Activated CD4-positive, alpha-beta T cell treated with anti-CD3 and anti-CD28 coated beads, Interleukin-2, amount 10 ng/mL, durations not matched to agents 7 days and 5 days (primary cell): ENCODE data around the gene MYH14. TPM values are rescaled to one million over a fixed set of nuclear protein-coding genes. Genes with fewer than 3 reads are reported as not detected.
"Not testable (repeated sequence)": the region's sequence is repeated elsewhere in the genome, so short reads cannot be mapped to it uniquely, and the experiment has no call there.

ENCODE experiments used
- CTCF ChIA-PET: fragments of 350-600 bp; sonication (Branson Sonifier 250); formaldehyde crosslinking; loops from one replicate; lab custom pipeline; 2021; ENCODE audit warnings: antibody characterized with exemption; lab: Charles Lee
- POLR2A ChIA-PET: fragments of 350-600 bp; sonication (Branson Sonifier 250); formaldehyde crosslinking; loops from one replicate; lab custom pipeline; 2021; ENCODE audit warnings: antibody characterized with exemption; lab: Charles Lee
- DNase-seq: peaks from one replicate; pipeline ENCODE4 v3.0.0-alpha.2; 2020
- H3K27ac Mint-ChIP-seq: one replicate; pipeline ENCODE4 v1.8.0; 2021; ENCODE audit warnings: mild to moderate bottlenecking, moderate library complexity, mixed read lengths
- H3K27me3 Mint-ChIP-seq: one replicate; pipeline ENCODE4 v1.8.0; 2021; ENCODE audit warnings: mixed read lengths
- H3K36me3 Mint-ChIP-seq: one replicate; pipeline ENCODE4 v1.8.0; 2021; ENCODE audit warnings: low read depth, mixed read lengths
- H3K4me1 Mint-ChIP-seq: one replicate; pipeline ENCODE4 v1.8.0; 2021; ENCODE audit warnings: mixed read lengths
- H3K4me3 Mint-ChIP-seq: one replicate; pipeline ENCODE4 v1.8.0; 2021; ENCODE audit warnings: mild to moderate bottlenecking, moderate library complexity, mixed read lengths
- H3K9me3 Mint-ChIP-seq: one replicate; pipeline ENCODE4 v1.8.0; 2021; ENCODE audit warnings: mixed read lengths
- total RNA-seq, 2 experiments: library from RNA; stranded (reverse); gene quantifications; one replicate each; pipeline ENCODE4 v1.2.3, GENCODE V29; 2021

Gene MYH14
- total RNA-seq, 2 experiments from 2014 or later, result not detected

DNA sequence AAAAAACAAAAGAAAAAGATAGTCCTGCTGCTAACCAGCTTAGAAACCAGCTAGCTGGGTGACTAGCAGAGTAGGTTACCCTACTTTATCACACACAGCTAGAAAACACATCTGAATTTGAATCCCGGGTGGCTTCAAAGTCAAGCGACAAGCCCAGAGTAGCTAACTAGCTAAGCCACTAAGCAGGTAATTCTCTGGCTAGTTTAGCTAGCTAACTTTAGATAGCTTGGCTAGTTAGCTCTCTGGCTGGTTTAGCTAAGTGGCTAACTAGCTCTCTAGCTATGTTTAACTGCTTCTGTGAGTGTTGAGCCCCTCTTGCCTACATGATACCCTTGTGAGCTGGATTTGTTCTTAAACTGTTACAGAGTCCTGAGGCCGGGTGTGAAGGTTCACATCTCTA is 12.4 kb downstream of the MYH14 start:
- H3K27me3 Mint-ChIP-seq, result no peaks in the 10 kb centered on the region
- CTCF ChIA-PET, result interaction anchor here (0.8 kb wide), 1 partner anchor 51 kb away, joined by 3 read pairs; no protein-coding TSS in a partner anchor
- POLR2A ChIA-PET, result no interaction called here
- no peaks in the 10 kb centered on the region for H3K4me1 Mint-ChIP-seq
- DNase-seq, result no peak
- no peak overlapping the region for H3K4me3 Mint-ChIP-seq
- no peak overlapping the region for H3K27ac Mint-ChIP-seq
- H3K9me3 Mint-ChIP-seq, result no peaks in the 10 kb centered on the region
- no peaks in the 10 kb centered on the region for H3K36me3 Mint-ChIP-seq

- DNase-seq, result no peak
- ChIA-PET CTCF (no interaction called here), POLR2A (no interaction called here)
- Mint-ChIP-seq H3K27me3 (no peaks in the 10 kb centered on the region), H3K36me3 (no peaks in the 10 kb centered on the region), H3K27ac (no peak overlapping the region), H3K9me3 (peaks cover 4% of the 10 kb centered on the region), H3K4me1 (no peaks in the 10 kb centered on the region), H3K4me3 (no peak overlapping the region)
Measured at GRCh38 chr19:50221087-50221486, 17.7 kb downstream of the MYH14 start.

- H3K4me1 Mint-ChIP-seq, result no peaks in the 10 kb centered on the region
- H3K4me3 Mint-ChIP-seq, result no peak overlapping the region
- no peaks in the 10 kb centered on the region for H3K36me3 Mint-ChIP-seq
- H3K9me3 Mint-ChIP-seq, result peaks cover 4% of the 10 kb centered on the region
- no peak overlapping the region for H3K27ac Mint-ChIP-seq
- POLR2A ChIA-PET, result no interaction called here
- no peaks in the 10 kb centered on the region for H3K27me3 Mint-ChIP-seq
- CTCF ChIA-PET, result no interaction called here
- DNase-seq, result no peak
Measured at GRCh38 chr19:50222691-50223438, 19.4 kb downstream of the MYH14 start.

- H3K9me3 Mint-ChIP-seq, result peaks cover 4% of the 10 kb centered on the region
- no peak overlapping the region for H3K4me3 Mint-ChIP-seq
- no peaks in the 10 kb centered on the region for H3K27me3 Mint-ChIP-seq
- H3K4me1 Mint-ChIP-seq, result no peaks in the 10 kb centered on the region
- no peak overlapping the region for H3K27ac Mint-ChIP-seq
- no peaks in the 10 kb centered on the region for H3K36me3 Mint-ChIP-seq
- POLR2A ChIA-PET, result no interaction called here
- CTCF ChIA-PET, result no interaction called here
- no peak for DNase-seq
Measured at GRCh38 chr19:50223439-50223716, 20.0 kb downstream of the MYH14 start.

- no peaks in the 10 kb centered on the region for H3K27me3 Mint-ChIP-seq
- no peak overlapping the region for H3K27ac Mint-ChIP-seq
- H3K9me3 Mint-ChIP-seq, result peaks cover 4% of the 10 kb centered on the region
- no peaks in the 10 kb centered on the region for H3K36me3 Mint-ChIP-seq
- no peaks in the 10 kb centered on the region for H3K4me1 Mint-ChIP-seq
- ChIA-PET CTCF (no interaction called here), POLR2A (no interaction called here)
- no peak for DNase-seq
- H3K4me3 Mint-ChIP-seq, result no peak overlapping the region
Measured at GRCh38 chr19:50224986-50225747, 21.7 kb downstream of the MYH14 start.

DNA sequence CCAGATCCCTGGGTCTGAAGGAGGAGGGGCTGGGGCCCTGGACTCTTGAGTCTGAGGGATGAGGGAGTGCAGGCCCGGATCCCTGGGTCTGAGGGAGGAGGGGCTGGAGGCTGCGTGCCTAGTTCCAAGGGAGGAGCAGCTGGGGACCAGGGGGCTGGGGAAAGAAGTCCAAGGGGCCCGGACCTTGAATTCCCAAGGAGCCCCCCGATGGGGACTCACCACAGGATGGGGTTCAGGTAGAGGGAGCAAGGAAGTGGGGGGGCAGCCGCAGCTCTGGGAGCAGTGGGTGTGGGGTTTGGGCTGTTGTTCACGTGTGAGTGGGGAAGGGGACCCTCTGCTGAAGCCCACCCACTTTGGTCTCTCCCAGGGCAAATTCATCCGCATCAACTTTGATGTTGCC is 23.1 kb downstream of the MYH14 start:
- Mint-ChIP-seq H3K27ac (no peak overlapping the region), H3K27me3 (no peaks in the 10 kb centered on the region), H3K4me3 (no peak overlapping the region), H3K4me1 (no peaks in the 10 kb centered on the region), H3K36me3 (no peaks in the 10 kb centered on the region), H3K9me3 (peaks cover 4% of the 10 kb centered on the region)
- DNase-seq, result no peak
- CTCF ChIA-PET, result no interaction called here
- POLR2A ChIA-PET, result no interaction called here

DNA sequence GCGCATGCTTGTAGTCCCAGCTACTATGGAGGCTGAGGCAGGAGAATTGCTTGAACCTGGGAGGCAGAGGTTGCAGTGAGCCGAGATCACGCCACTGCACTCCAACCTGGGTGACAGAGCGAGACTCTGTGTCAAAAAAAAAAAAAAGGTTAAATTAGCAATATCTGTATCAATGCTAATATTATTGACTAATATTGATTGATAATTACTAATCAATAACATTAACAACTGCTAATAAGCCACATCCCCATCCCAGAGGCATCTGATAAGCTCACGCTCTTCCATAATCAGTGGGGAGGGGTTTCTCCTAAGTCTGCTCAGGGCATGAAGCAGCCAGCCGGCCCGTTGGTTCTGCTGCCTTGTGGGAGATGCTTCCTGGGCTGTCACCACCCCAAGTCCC is 24.7 kb downstream of the MYH14 start:
- H3K9me3 Mint-ChIP-seq, H3K4me3 Mint-ChIP-seq, CTCF ChIA-PET, POLR2A ChIA-PET, H3K4me1 Mint-ChIP-seq, DNase-seq, H3K27ac Mint-ChIP-seq, H3K27me3 Mint-ChIP-seq, H3K36me3 Mint-ChIP-seq: not testable (repeated sequence)

GRCh38 chr19:50230379-50231351 is 27.2 kb downstream of the MYH14 start:
- CTCF ChIA-PET, result no interaction called here
- Mint-ChIP-seq H3K9me3 (no peaks in the 10 kb centered on the region), H3K36me3 (no peaks in the 10 kb centered on the region), H3K27me3 (no peaks in the 10 kb centered on the region), H3K4me3 (no peak overlapping the region), H3K27ac (no peak overlapping the region), H3K4me1 (no peaks in the 10 kb centered on the region)
- POLR2A ChIA-PET, result no interaction called here
- no peak for DNase-seq

GRCh38 chr19:50231417-50231816 is 28.0 kb downstream of the MYH14 start:
- H3K4me1 Mint-ChIP-seq, H3K9me3 Mint-ChIP-seq, CTCF ChIA-PET, H3K27me3 Mint-ChIP-seq, H3K36me3 Mint-ChIP-seq, H3K4me3 Mint-ChIP-seq, DNase-seq, POLR2A ChIA-PET, H3K27ac Mint-ChIP-seq: not testable (repeated sequence)

- Mint-ChIP-seq H3K9me3 (no peaks in the 10 kb centered on the region), H3K27me3 (no peaks in the 10 kb centered on the region), H3K4me1 (no peaks in the 10 kb centered on the region), H3K4me3 (no peak overlapping the region), H3K36me3 (no peaks in the 10 kb centered on the region), H3K27ac (no peak overlapping the region)
- DNase-seq, result no peak
- ChIA-PET POLR2A (no interaction called here), CTCF (no interaction called here)
Measured at GRCh38 chr19:50231821-50232220, 28.4 kb downstream of the MYH14 start.

GRCh38 chr19:50232600-50232999 is 29.2 kb downstream of the MYH14 start:
- H3K27me3 Mint-ChIP-seq, result no peaks in the 10 kb centered on the region
- CTCF ChIA-PET, result no interaction called here
- POLR2A ChIA-PET, result interaction anchor here (0.6 kb wide), 1 partner anchor 69 kb away, joined by 7 read pairs; no protein-coding TSS in a partner anchor
- no peaks in the 10 kb centered on the region for H3K9me3 Mint-ChIP-seq
- no peak overlapping the region for H3K4me3 Mint-ChIP-seq
- no peaks in the 10 kb centered on the region for H3K36me3 Mint-ChIP-seq
- H3K27ac Mint-ChIP-seq, result no peak overlapping the region
- no peak for DNase-seq
- H3K4me1 Mint-ChIP-seq, result no peaks in the 10 kb centered on the region

GRCh38 chr19:50233308-50233910 is 30.0 kb downstream of the MYH14 start:
- DNase-seq, result no peak
- Mint-ChIP-seq H3K4me3 (no peak overlapping the region), H3K36me3 (no peaks in the 10 kb centered on the region), H3K27ac (no peak overlapping the region), H3K9me3 (no peaks in the 10 kb centered on the region), H3K4me1 (no peaks in the 10 kb centered on the region), H3K27me3 (no peaks in the 10 kb centered on the region)
- POLR2A ChIA-PET, result no interaction called here
- CTCF ChIA-PET, result no interaction called here
